HG02642 (cell line): Measurements from ENCODE around the gene GBF1.
A peak's percentile ranks its signal among the peaks of the same experiment; 100 is the strongest.
"Not testable (repeated sequence)": the region's sequence is repeated elsewhere in the genome, so short reads cannot be mapped to it uniquely, and the experiment has no call there.

Experiments used
- ATAC-seq: cut with Tn5 transposase; IDR thresholded peaks from one replicate; pipeline ENCODE4 v1.9.1; 2021; ENCODE audit warnings: mild to moderate bottlenecking; ENCODE audit not compliant: unreplicated experiment, poor library complexity

The GBF1 gene

GRCh38 chr10:102230861-102231356 lies 14.4 kb upstream of the GBF1 start:
- ATAC-seq: no peak

GRCh38 chr10:102231357-102232318 lies 13.7 kb upstream of the GBF1 start:
- no peak for ATAC-seq

DNA sequence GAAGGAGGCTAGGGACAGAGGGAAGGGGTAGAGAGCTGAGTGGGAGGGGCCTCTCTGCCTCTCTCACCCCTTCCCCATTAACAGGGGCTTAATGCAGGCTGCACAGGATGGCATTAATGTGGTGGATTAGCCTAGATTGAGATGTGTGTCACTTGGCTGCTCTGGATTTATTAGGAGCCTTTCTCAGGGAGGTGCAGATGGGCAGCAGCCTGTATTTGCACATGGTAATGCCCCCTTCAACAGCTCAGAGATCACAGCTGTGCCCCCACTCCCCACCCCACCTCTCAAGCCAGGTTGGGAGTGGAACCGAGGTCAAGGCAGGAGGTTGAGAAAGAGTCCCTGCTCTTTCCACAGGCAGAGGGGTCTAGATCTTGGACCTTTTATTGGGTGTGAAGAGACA lies 11.3 kb upstream of the GBF1 start:
- ATAC-seq: no peak

- ATAC-seq: no peak
These were observed 10.3 kb upstream of the GBF1 start for GRCh38 chr10:102234888-102235597.

GRCh38 chr10:102235598-102235920 lies 9.8 kb upstream of the GBF1 start:
- ATAC-seq: no peak

GRCh38 chr10:102236006-102236405 lies 9.3 kb upstream of the GBF1 start:
- ATAC-seq: no peak

DNA sequence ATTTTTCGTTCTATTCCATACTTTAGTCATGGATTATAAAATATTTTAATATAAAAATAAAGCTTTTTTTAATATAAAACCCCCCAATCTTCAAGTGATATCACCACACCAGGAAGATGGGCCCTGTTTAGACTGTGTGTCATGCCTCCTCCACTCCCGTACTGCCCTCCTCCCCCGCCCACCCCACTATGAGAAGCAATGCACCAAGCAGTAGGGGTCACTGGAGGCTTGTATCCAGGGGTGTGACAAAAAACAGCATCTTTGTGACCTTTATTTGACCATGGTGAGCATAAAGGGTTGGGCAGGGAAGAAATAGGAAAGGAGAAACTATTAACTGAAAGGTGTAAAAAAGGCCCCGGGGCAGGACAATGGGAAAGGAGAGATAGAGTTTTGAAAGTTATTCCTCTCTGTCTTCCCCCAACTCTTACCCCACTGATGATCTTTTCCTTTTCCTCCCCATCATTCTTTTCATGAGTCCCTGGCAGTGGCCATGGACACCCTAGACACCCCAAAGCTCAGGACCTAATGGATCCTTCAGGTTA lies 7.5 kb upstream of the GBF1 start:
- no peak for ATAC-seq

GRCh38 chr10:102240467-102241031 lies 4.8 kb upstream of the GBF1 start:
- ATAC-seq: no peak

DNA sequence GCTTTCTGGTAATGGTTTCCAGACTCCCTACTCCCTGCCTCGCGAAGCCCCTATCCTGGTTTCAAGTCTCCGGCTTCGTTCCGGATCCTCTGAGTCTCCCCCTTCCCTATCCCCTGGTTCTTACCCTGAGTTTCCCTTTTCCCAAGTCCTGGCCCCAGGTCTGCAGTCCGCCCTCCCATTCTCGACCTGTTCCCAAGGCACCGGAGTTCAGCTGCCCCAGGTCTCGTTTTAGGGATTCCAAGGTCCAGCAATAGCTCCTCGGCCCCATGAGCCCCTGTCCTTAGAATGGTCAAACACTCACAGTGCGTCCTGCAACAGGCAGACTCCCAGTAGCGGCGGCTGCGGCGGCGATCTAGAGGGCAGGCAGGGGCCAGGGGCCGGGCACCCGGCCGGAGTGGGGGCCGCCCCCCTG lies 4.3 kb upstream of the GBF1 start:
- no peak for ATAC-seq

DNA sequence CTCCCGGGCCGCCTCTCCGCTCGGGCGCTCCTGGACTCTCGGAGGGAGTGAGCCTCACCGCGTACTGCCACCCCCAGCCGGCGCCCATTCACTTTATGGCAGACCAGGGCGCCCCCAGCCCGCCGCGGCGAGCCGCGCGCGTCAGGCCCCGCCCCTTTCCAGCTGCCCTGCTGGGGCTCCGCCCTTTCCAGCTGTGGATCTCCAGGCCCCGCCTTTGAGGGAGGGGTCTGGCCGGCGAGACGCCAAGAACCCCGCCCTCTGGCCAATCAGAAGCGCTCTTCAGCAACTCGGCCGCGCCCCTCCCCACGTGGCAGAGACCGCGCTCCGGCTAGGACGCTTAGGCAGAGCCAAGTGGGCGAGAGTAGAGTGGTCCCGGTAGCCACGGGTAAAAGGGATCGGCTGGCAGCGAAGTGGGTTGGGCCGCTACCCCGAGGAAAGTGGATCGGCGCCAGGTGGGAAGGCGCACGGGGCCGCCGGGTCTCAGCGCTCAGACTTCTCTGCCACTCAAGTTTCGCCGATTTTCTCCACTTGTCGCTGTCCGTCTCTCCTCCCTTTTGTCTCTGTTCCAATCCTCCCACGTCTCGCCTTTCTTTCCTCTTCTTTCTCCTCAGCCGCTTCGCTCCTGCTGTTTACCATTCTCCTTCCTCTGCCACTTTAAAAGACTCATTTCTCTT lies 3.8 kb upstream of the GBF1 start, which contains the start of gene PITX3:
Gene PITX3, minus strand, starts transcription at position 69 of the 674 bp plus-strand sequence. CDS start 9,432 bp downstream, outside the sequence.
- ATAC-seq: peak; percentile 58

DNA sequence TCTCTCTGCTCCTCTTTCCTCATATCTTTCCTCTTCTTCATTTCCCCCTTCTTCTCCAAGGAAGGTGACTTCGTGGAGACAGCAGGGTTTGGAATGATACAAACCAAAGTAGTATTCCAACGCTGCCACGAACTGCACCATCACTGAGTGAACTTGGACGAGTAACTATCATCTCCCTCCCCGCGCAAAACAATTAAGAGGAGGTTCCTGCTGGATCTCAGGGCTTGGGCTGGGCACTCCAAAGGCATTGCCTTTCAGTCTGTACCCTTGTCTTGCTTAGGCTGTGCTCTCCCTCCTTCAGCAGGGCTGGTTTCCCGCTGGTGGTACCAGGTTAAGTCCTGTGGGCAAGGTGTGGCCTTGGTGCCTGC lies 3.2 kb upstream of the GBF1 start:
- no peak for ATAC-seq

DNA sequence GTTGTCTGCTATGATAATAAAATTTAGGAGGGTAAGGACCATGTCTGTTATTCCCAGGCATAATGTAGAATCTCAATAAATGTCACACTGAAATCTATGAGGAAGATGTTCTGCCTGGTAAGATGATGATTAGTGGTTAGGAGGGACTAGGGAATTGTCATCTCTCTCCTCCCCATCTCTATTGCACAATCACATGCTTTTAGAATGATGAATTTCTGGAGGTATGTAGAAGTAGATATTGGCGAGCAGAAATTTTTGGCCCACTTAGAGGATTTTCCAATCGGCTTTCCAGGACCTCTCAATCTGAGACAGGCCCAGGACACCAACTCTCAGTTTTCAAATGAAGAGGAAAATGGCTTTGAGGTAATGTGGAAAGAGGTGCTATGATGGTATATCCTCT lies 2.0 kb upstream of the GBF1 start:
- ATAC-seq: no peak

DNA sequence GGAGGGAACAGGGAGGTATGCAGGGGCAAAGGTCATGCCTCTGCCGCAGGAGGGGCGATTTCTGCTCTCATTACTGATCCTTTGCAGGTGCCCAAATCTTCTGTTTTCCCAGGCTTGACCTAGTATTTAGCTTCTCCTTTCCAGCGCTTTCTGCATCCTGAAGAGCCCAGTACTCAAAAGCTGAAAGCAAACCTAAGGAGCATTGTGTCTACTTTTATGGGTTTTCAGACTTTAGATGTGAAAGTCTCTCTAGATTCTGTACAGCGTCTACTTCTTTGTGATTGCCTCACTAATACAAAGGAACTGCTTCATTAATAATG lies 560 bp downstream of the GBF1 start:
- peak; percentile 3 for ATAC-seq

DNA sequence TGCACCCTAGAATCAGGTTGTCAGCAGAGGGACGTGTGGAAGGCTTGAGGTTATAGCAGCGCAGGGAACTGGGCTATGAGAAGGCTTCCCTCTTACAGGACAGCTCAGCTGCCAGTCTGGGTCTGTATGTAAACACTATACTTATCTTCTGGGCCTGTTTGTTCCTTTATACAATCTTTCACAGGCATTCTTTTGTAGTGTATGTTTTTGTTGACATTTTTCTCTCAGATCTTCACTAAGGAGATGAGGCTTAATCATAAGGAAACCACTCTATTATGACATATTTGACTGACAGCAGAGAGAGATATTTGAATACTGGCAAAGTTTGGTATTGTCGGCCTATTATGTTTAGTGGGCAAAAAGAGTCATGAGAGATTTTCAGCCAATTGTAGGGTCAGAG lies 929 bp downstream of the GBF1 start:
- ATAC-seq: no peak

GRCh38 chr10:102247734-102248133 lies 2.4 kb downstream of the GBF1 start:
- no peak for ATAC-seq

DNA sequence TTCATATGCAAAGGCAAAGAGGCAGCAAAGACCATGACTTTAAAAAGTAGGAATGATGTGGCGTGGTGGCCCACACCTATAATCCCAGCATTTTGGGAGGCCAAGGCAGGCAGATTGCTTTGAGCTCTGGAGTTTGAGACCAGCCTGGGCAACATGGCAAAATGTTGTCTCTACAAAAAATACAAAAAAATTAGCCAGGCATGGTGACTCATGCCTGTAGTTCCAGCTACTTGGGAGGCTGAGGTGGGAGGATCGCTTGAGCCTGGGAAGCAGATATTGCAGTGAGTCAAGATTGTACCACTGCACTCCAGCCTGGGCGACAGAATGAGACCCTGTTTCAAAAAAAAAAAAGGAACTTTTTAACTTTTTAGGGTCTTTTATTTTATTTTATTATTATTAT lies 7.2 kb downstream of the GBF1 start:
- ATAC-seq: not testable (repeated sequence)

GRCh38 chr10:102254426-102254825 lies 9.1 kb downstream of the GBF1 start:
- no peak for ATAC-seq

DNA sequence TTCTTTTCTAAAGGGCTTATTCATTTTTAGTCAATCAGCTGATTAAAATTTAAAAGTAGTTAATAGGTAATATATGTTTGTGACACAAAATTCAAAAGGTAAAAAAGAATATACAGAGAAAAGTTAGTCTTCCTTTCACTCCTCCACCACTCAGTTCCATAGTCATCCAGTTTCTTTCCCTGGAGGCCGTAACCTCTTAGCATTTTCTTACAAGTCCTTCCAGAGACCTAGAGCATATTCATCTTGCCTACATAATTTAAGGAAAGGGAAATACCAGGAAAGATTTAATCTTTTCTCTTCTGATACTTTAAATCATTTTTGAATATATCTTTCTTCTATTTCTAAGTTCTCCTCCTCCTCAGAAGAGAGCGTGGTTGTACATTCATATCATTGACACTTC lies 10.1 kb downstream of the GBF1 start:
- no peak for ATAC-seq

GRCh38 chr10:102261196-102261595 lies 15.9 kb downstream of the GBF1 start:
- ATAC-seq: no peak

DNA sequence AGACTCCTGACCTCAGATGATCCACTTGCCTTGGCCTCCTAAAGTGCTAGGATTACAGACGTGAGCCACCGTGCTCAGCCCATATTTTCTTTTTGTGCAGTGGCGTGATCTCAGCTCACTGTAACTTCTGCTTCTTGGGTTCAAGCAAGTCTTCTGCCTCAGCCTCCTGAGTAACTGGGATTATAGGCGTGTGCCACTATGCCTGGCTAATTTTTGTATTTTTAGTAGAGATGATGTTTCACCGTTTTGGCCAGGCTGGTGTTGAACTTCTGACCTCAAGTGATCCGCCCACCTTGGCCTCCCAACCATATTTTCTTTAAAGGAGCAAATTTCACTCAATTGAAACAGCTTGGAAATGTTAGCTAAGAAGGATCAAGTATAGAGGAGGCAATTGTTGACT lies 16.5 kb downstream of the GBF1 start:
- ATAC-seq: no peak
